Activated CD8-positive, alpha-beta memory T cell treated with anti-CD3 and anti-CD28 coated beads, Interleukin-2, amount 50 U/mL, for 24 hours (primary cell): Measurements from ENCODE around the gene MUC13.

Experiments used
- DNase-seq: peaks from one replicate; pipeline ENCODE4 v3.0.0-alpha.2; 2020; ENCODE audit errors: extremely low read depth

The MUC13 gene

GRCh38 chr3:124896824-124897526 lies 37.6 kb downstream of the MUC13 start:
- DNase-seq: no peak

GRCh38 chr3:124895756-124896155 lies 38.8 kb downstream of the MUC13 start:
- no peak for DNase-seq

GRCh38 chr3:124893526-124893925 lies 41.0 kb downstream of the MUC13 start:
- DNase-seq: no peak

- DNase-seq: no peak
Measured at GRCh38 chr3:124890573-124891190, 43.9 kb downstream of the MUC13 start.

- no peak for DNase-seq
Measured at GRCh38 chr3:124888482-124889441, 45.8 kb downstream of the MUC13 start.

- no peak for DNase-seq
Measured at GRCh38 chr3:124887932-124888298, 46.6 kb downstream of the MUC13 start.

GRCh38 chr3:124887177-124887931 lies 47.2 kb downstream of the MUC13 start, which contains the start of gene ITGB5:
Gene ITGB5, minus strand, starts transcription at chr3:124887365. Its CDS starts 365 bp downstream, at chr3:124887000.
- DNase-seq: no peak

GRCh38 chr3:124886168-124887056 lies 48.1 kb downstream of the MUC13 start:
- DNase-seq: no peak

GRCh38 chr3:124885466-124886167 lies 48.9 kb downstream of the MUC13 start:
- DNase-seq: no peak

GRCh38 chr3:124884474-124885101 lies 50.0 kb downstream of the MUC13 start:
- no peak for DNase-seq

- DNase-seq: no peak
Measured at GRCh38 chr3:124883766-124884473, 50.6 kb downstream of the MUC13 start.

GRCh38 chr3:124882816-124883747 lies 51.5 kb downstream of the MUC13 start:
- DNase-seq: no peak

- no peak for DNase-seq
Measured at GRCh38 chr3:124881976-124882697, 52.4 kb downstream of the MUC13 start.

- DNase-seq: no peak
Measured at GRCh38 chr3:124879337-124879680, 55.2 kb downstream of the MUC13 start.

- DNase-seq: no peak
Measured at GRCh38 chr3:124878561-124879336, 55.8 kb downstream of the MUC13 start.

GRCh38 chr3:124877674-124878073 lies 56.9 kb downstream of the MUC13 start:
- no peak for DNase-seq
